B cell (primary cell): ENCODE results near the gene MICAL3. TPM values are rescaled to one million over a fixed set of nuclear protein-coding genes. Genes with fewer than 3 reads are reported as not detected.

Experiments
- ATAC-seq: fragments of 200-7000 bp; cut with Tn5 transposase; one replicate; pipeline ENCODE4 v1.10.0; 2021; ENCODE audit warnings: low read depth, mild to moderate bottlenecking, moderate number of reproducible peaks, moderate library complexity
- CTCF ChIA-PET: fragments of 350-600 bp; sonication (Branson Sonifier 250); formaldehyde crosslinking; loops from one replicate; lab custom pipeline; 2021; ENCODE audit warnings: antibody characterized with exemption, inconsistent platforms; lab: Charles Lee
- POLR2A ChIA-PET: fragments of 350-600 bp; sonication (Branson Sonifier 250); formaldehyde crosslinking; loops from one replicate; lab custom pipeline; 2021; ENCODE audit warnings: antibody characterized with exemption; lab: Charles Lee
- DNase-seq: peaks from one replicate; pipeline ENCODE4 v3.0.0; 2013
- H2AFZ ChIP-seq: 2 replicates; pipeline ENCODE4 v1.6.1; 2012; ENCODE audit warnings: mild to moderate bottlenecking, low read depth, low read length; ENCODE audit not compliant: insufficient read depth, poor library complexity, severe bottlenecking
- H3K27ac ChIP-seq, 2 donors: 1 replicate in 1 of 2; 2 replicates in 1 of 2; pipeline ENCODE4 v1.5.1; 2012 to 2013; ENCODE audit warnings: low read length in 2 of 2, mild to moderate bottlenecking in 2 of 2, moderate library complexity in 1 of 2
- H3K27me3 ChIP-seq, 4 experiments: fragments of 200-600 bp in 1 of 4; sonication (generic) in 1 of 4; replicated peaks in 1 of 4; 1 replicate in 2 of 4; 2 replicates in 2 of 4; pipeline versions ENCODE4 v1.6.1 to v1.7.0; 2013 to 2016; ENCODE audit warnings: low read length in 3 of 4, mild to moderate bottlenecking in 2 of 4, mixed read lengths in 1 of 4, moderate library complexity in 1 of 4; ENCODE audit not compliant: insufficient read depth in 4 of 4, control insufficient read depth in 3 of 4; ENCODE audit errors: control extremely low read depth in 1 of 4
- H3K36me3 ChIP-seq, 2 experiments: replicated peaks in 1 of 2; 1 replicate in 1 of 2; 2 replicates in 1 of 2; pipeline versions ENCODE4 v1.6.1 to v1.7.1; 2013; ENCODE audit warnings: low read length in 1 of 2; ENCODE audit not compliant: insufficient read depth in 2 of 2, control insufficient read depth in 1 of 2; ENCODE audit errors: control extremely low read depth in 1 of 2, extremely low read depth in 1 of 2
- H3K4me1 ChIP-seq, 2 donors: fragments of 200-600 bp in 1 of 2; sonication (generic) in 1 of 2; 1 replicate in 1 of 2; 2 replicates in 1 of 2; pipeline versions ENCODE4 v1.5.1 to v1.6.1; 2013 to 2017; ENCODE audit warnings: low read length in 2 of 2; ENCODE audit not compliant: control insufficient read depth in 2 of 2, insufficient read depth in 2 of 2
- H3K4me2 ChIP-seq: replicated peaks from 2 replicates; pipeline ENCODE3; 2012; ENCODE audit warnings: mild to moderate bottlenecking, low read depth, low read length; ENCODE audit not compliant: poor library complexity, severe bottlenecking
- H3K4me3 ChIP-seq, 5 experiments: fragments of 200-600 bp in 1 of 5; sonication (generic) in 1 of 5; 1 replicate in 3 of 5; 2 replicates in 2 of 5; pipeline versions ENCODE4 v1.5.1 to v1.7.0; 2011 to 2016; ENCODE audit warnings: low read length in 4 of 5, mild to moderate bottlenecking in 4 of 5, low read depth in 2 of 5, control low read depth in 1 of 5, moderate library complexity in 1 of 5; ENCODE audit not compliant: insufficient read depth in 1 of 5; ENCODE audit errors: control extremely low read depth in 1 of 5, extremely low read depth in 1 of 5
- H3K79me2 ChIP-seq: fragments of 200-600 bp; sonication (generic); one replicate; pipeline ENCODE4 v1.6.0; 2016; ENCODE audit warnings: low read length; ENCODE audit not compliant: control insufficient read depth, insufficient read depth
- H3K9ac ChIP-seq: fragments of 200-600 bp; sonication (generic); 2 replicates; pipeline ENCODE4 v1.6.1; 2017; ENCODE audit warnings: mild to moderate bottlenecking, low read length, moderate library complexity
- H3K9me3 ChIP-seq, 3 donors: one replicate each; pipeline versions ENCODE4 v1.6.1 to v1.7.1; 2013; ENCODE audit warnings: low read length in 2 of 3; ENCODE audit not compliant: control insufficient read depth in 2 of 3, insufficient read depth in 1 of 3; ENCODE audit errors: control extremely low read depth in 1 of 3
- H4K20me1 ChIP-seq: 2 replicates; pipeline ENCODE4 v1.6.0; 2012; ENCODE audit warnings: mild to moderate bottlenecking, low read length; ENCODE audit not compliant: insufficient read depth, control insufficient read depth, poor library complexity, severe bottlenecking
- H3K27ac Mint-ChIP-seq: one replicate; pipeline ENCODE4 v1.8.0; 2021; ENCODE audit warnings: mixed read lengths
- H3K27me3 Mint-ChIP-seq: one replicate; pipeline ENCODE4 v1.8.0; 2021; ENCODE audit warnings: mixed read lengths
- H3K4me1 Mint-ChIP-seq: one replicate; pipeline ENCODE4 v1.8.0; 2021; ENCODE audit warnings: mixed read lengths
- H3K4me3 Mint-ChIP-seq: one replicate; pipeline ENCODE4 v1.8.0; 2021; ENCODE audit warnings: mixed read lengths
- H3K9me3 Mint-ChIP-seq: one replicate; pipeline ENCODE4 v1.8.0; 2022; ENCODE audit warnings: mixed read lengths; ENCODE audit not compliant: insufficient read depth
- CTCF ChIP-seq: fragments of 200-600 bp; IDR thresholded peaks from one replicate; pipeline ENCODE4 v1.8.0; 2022; ENCODE audit warnings: antibody characterized with exemption, mild to moderate bottlenecking
- EZH2 ChIP-seq: IDR thresholded peaks from 2 replicates; pipeline ENCODE4 v1.6.1; 2012; ENCODE audit warnings: borderline replicate concordance, low read depth, mild to moderate bottlenecking, moderate library complexity, low read length; ENCODE audit not compliant: insufficient read depth, poor library complexity, severe bottlenecking
- WGBS: methylation state at CpG from one replicate; pipeline ENCODE4 v1.1.5; 2013; ENCODE audit warnings: missing lambda C conversion rate; ENCODE audit not compliant: insufficient coverage; 5-methylcytosine and 5-hydroxymethylcytosine counted together
- intact Hi-C: fragments of 100-400 bp; cut with micrococcal nuclease; formaldehyde crosslinking; loops from one replicate; pipeline ENCODE4 v1.10.0; 2022
- polyA plus RNA-seq: library from polyadenylated mRNA; depleted of rRNA; stranded (reverse); fragments of >200 nt; gene quantifications from 2 replicates; pipeline ENCODE4 v1.2.3, GENCODE V29; 2012
- total RNA-seq, 2 donors: library from RNA; stranded (reverse); fragments of 120-200 nt in 1 of 2; gene quantifications; 1 replicate in 1 of 2; 2 replicates in 1 of 2; pipeline versions ENCODE4 v1.2.3 to v1.2.4, GENCODE V29; 2013 to 2022

MICAL3 gene
- total and polyA plus RNA-seq, 2 donors (not counting 1 experiment from before 2014, with no cell fraction given), result 50.5 to 253 TPM

DNA sequence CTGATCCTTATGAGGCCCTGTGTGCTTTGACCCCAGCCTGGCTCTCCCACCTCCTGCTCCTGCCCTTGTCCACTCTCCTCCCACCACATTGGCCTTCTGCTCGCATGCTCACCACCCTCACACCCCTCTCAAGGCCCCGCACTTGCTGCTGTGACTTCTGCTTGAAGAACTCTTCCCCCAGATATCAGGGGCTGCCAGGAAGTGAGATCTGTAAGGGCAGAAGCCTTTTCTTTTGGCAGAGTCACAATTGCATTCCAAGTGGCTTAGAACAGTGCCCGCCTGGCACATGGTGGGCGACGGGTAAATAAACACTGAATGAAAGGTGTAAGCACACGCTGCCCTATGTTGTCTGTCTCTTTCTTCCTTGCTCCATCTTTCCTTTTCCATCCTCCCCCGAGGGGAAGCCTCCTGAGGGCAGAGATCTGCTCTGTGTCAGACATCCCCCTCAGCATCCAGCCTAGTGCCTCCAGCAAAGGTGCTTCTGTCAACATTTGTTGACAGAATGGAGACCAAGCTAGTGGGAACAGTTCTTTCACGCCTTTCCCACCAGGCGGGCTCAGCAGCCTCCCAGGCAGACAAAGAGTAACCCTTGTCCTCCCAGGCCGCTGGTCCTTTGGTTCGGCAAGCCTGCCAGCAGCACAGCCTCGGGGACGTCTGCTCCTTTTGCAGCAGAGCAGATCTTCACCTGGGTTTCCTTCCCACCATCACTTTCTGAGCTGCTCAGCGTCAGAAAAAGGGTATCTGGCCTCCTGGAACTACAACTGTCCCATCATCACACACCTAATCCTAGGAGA, 43.4 kb upstream of the MICAL3 start:
- Histone ChIP-seq H3K4me3 (no peak overlapping the region), H3K4me2 (no peak overlapping the region), H3K27ac (no peak overlapping the region), H3K79me2 (no peaks in the 10 kb centered on the region), H3K4me1 (peaks cover 66 to 78% of the 10 kb centered on the region in 2 donors), H3K9ac (no peak overlapping the region), H3K36me3 (no peaks in the 10 kb centered on the region), H2AFZ (no peak overlapping the region), H4K20me1 (no peaks in the 10 kb centered on the region), H3K27me3 (no peaks in the 10 kb centered on the region), H3K9me3 (no peaks in the 10 kb centered on the region)
- DNase-seq (no peak), ATAC-seq (no peak)
- peaks cover 84% of the 10 kb centered on the region for H3K4me1 Mint-ChIP-seq
- intact Hi-C loops, result no loop called here
- no peaks in the 10 kb centered on the region for H3K27me3 Mint-ChIP-seq
- TF ChIP-seq EZH2 (no peak), CTCF (no peak)
- ChIA-PET CTCF (interaction anchor here (1.0 to 3.5 kb wide), 3 partner anchors 8 to 11 kb away, joined by 4 to 38 read pairs (median 4); partner anchors contain the start of gene PEX26), POLR2A (interaction anchor here (0.6 to 2.0 kb wide), 2 partner anchors 11 to 295 kb away, joined by 6 to 12 read pairs; no protein-coding TSS in a partner anchor)
- 96% methylated on average over 8 of the region's 14 CpGs for WGBS
- peak overlapping the region; percentile 87 for H3K27ac Mint-ChIP-seq
- H3K4me3 Mint-ChIP-seq, result peak overlapping the region; percentile 42
- no peaks in the 10 kb centered on the region for H3K9me3 Mint-ChIP-seq

GRCh38 chr22:18067121-18067520, 42.8 kb upstream of the MICAL3 start:
- WGBS, result 95% methylated on average over 2 of the region's 3 CpGs
- no peaks in the 10 kb centered on the region for H3K36me3 ChIP-seq
- H3K9ac ChIP-seq, result no peak overlapping the region
- DNase-seq, result no peak
- H3K27ac ChIP-seq, result no peak overlapping the region
- peaks cover 63 to 73% of the 10 kb centered on the region in 2 donors for H3K4me1 ChIP-seq
- peak overlapping the region; percentile 63 for H3K4me2 ChIP-seq
- ChIA-PET POLR2A (interaction anchor here (2.5 kb wide), 1 partner anchor 10 kb away, joined by 13 read pairs; no protein-coding TSS in a partner anchor), CTCF (interaction anchor here (1.3 to 3.5 kb wide), 2 partner anchors 9 to 44 kb away, joined by 3 to 38 read pairs; partner anchors contain the start of gene PEX26)
- H3K4me3 Mint-ChIP-seq, result peak overlapping the region; percentile 23
- H3K27me3 Mint-ChIP-seq, result no peaks in the 10 kb centered on the region
- H3K27ac Mint-ChIP-seq, result peak overlapping the region; percentile 87
- H2AFZ ChIP-seq, result no peak overlapping the region
- H3K79me2 ChIP-seq, result no peaks in the 10 kb centered on the region
- no peaks in the 10 kb centered on the region for H3K9me3 Mint-ChIP-seq
- no peaks in the 10 kb centered on the region for H3K9me3 ChIP-seq
- H3K4me3 ChIP-seq, result no peak overlapping the region
- no peaks in the 10 kb centered on the region for H3K27me3 ChIP-seq
- H3K4me1 Mint-ChIP-seq, result peaks cover 80% of the 10 kb centered on the region
- intact Hi-C loops, result no loop called here
- ATAC-seq, result no peak
- no peak for TF ChIP-seq CTCF
- no peaks in the 10 kb centered on the region for H4K20me1 ChIP-seq
